Measurements from ENCODE around the gene YIPF5.

The YIPF5 gene

GRCh38 chr5:144128844-144129243, 41.6 kb downstream of the YIPF5 start:
- in situ Hi-C loops (cut with MboI; ENCODE audit: low sequenced_read_pairs): no loop called here

GRCh38 chr5:144126707-144127106, 43.8 kb downstream of the YIPF5 start:
- in situ Hi-C loops (cut with MboI; ENCODE audit: low sequenced_read_pairs): no loop called here

GRCh38 chr5:144125163-144125726, 45.2 kb downstream of the YIPF5 start:
- in situ Hi-C loops (cut with MboI; ENCODE audit: low sequenced_read_pairs): no loop called here

GRCh38 chr5:144122641-144123040, 47.8 kb downstream of the YIPF5 start:
- in situ Hi-C loops (cut with MboI; ENCODE audit: low sequenced_read_pairs): no loop called here

- in situ Hi-C loops (cut with MboI; ENCODE audit: low sequenced_read_pairs): no loop called here
Measured at GRCh38 chr5:144122081-144122480, 48.4 kb downstream of the YIPF5 start.

- in situ Hi-C loops (cut with MboI; ENCODE audit: low sequenced_read_pairs): no loop called here
Measured at GRCh38 chr5:144121577-144121976, 48.9 kb downstream of the YIPF5 start.

- in situ Hi-C loops (cut with MboI; ENCODE audit: low sequenced_read_pairs): no loop called here
Measured at GRCh38 chr5:144120661-144121180, 49.7 kb downstream of the YIPF5 start.

GRCh38 chr5:144117412-144117811, 53.0 kb downstream of the YIPF5 start:
- in situ Hi-C loops (cut with MboI; ENCODE audit: low sequenced_read_pairs): no loop called here

- in situ Hi-C loops (cut with MboI; ENCODE audit: low sequenced_read_pairs): no loop called here
Measured at GRCh38 chr5:144114571-144114970, 55.9 kb downstream of the YIPF5 start.

Measured in HL-60/S4 treated with phorbol 12-myristate 13-acetate at 8.2 ng/mL for 4 days and 3 days (cell line).